ENCODE measurements around the gene CLEC2D.
"Not testable (repeated sequence)": the region's sequence is repeated elsewhere in the genome, so short reads cannot be mapped to it uniquely, and the experiment has no call there.

Gene CLEC2D

DNA sequence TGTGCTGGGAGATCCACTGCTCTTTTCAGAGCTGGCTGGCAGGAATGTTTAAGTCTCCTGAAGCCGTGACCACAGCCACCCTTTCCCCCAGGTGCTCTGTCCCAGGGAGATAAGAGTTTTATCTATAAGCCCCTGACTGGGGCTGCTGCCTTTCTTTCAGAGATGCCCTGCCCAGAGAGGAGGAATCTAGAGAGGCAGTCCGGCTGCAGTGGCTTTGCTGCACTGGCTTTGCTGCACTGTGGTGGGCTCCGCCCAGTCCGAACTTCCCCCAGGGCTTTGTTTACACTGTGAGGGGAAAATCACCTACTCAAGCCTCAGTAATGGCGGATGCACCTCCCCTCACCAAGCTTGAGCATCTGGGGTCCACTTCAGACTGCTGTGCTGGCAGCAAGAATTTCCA, 15.9 kb downstream of the CLEC2D start:
- H3K36me3 ChIP-seq (ENCODE audit: control insufficient read depth, insufficient read depth, low read length); H2AFZ ChIP-seq; H3K4me2 ChIP-seq (ENCODE audit: low read length); H3K4me3 ChIP-seq (ENCODE audit: low read depth, low read length); H3K27ac ChIP-seq; H3K9me3 ChIP-seq (ENCODE audit: control insufficient read depth, low read length); H3K79me2 ChIP-seq; H3K27me3 ChIP-seq (ENCODE audit: control insufficient read depth, insufficient read depth, low read length); H3K9ac ChIP-seq; H3K4me1 ChIP-seq: not testable (repeated sequence)

GRCh38 chr12:9685915-9686314, 16.4 kb downstream of the CLEC2D start:
- TF ChIP-seq CTCF (IDR thresholded peaks at IDR 0.05): no peak

DNA sequence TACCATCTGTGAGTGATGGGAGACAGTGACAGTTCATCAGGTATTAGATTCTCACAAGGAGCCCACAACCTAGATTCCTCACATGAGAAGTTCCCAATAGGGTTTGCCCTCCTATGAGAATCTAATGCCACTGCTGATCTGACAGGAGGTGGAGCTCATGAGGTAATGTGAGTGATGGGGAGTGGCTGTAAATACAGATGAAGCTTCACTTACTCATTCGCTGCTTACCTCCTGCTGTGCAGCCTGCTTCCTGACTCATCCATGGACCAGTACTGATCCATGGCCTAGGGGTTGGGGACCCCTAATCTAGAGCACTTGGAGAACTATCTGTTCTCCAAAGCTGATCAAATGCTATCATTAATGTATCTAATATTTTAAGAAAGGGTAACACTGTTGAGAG, 17.7 kb downstream of the CLEC2D start:
- H3K36me3 ChIP-seq (ENCODE audit: control insufficient read depth, insufficient read depth, low read length): no peaks in the 10 kb centered on the region
- H3K4me3 ChIP-seq (ENCODE audit: low read depth, low read length): no peak overlapping the region
- TF ChIP-seq CTCF (IDR thresholded peaks at IDR 0.05): no peak

More at GRCh38 chr12:9685915-9686314, 16.4 kb downstream of the CLEC2D start:
- H3K4me3 ChIP-seq (ENCODE audit: low read depth, low read length): no peak overlapping the region
- no peak overlapping the region for H3K27ac ChIP-seq
- H3K27me3 ChIP-seq (ENCODE audit: control insufficient read depth, insufficient read depth, low read length): no peaks in the 10 kb centered on the region
- H3K9me3 ChIP-seq (ENCODE audit: control insufficient read depth, low read length): no peaks in the 10 kb centered on the region
- H3K9ac ChIP-seq: no peak overlapping the region
- H3K36me3 ChIP-seq (ENCODE audit: control insufficient read depth, insufficient read depth, low read length): no peaks in the 10 kb centered on the region
- H3K79me2 ChIP-seq: no peaks in the 10 kb centered on the region
- H3K4me1 ChIP-seq: no peaks in the 10 kb centered on the region
- H2AFZ ChIP-seq: no peak overlapping the region
- H3K4me2 ChIP-seq (ENCODE audit: low read length): no peak overlapping the region

DNA sequence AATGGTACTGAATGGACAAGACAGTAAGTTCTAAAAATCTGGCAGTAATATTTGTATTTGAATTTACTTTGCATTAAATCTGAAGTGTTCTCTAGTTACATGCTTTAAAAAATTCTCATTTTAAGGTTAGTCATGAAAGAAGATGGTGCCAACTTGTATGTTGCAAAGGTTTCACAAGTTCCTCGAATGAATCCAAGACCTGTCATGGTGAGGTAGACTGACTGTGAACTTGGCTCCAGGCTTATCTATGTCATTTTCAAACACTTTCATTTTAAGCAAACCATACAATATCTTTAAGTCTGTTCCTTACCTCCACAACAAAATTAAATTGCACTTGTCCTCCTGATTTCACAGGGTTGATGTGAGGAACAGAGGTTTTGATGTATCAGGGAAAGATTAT, 23.4 kb downstream of the CLEC2D start:
- Histone ChIP-seq H3K27ac (no peak overlapping the region), H3K4me3 (ENCODE audit: low read depth, low read length) (no peak overlapping the region), H3K9me3 (ENCODE audit: control insufficient read depth, low read length) (no peaks in the 10 kb centered on the region), H3K36me3 (ENCODE audit: control insufficient read depth, insufficient read depth, low read length) (no peaks in the 10 kb centered on the region), H3K79me2 (no peaks in the 10 kb centered on the region), H3K9ac (no peak overlapping the region), H3K4me2 (ENCODE audit: low read length) (no peak overlapping the region), H2AFZ (no peak overlapping the region), H3K4me1 (no peaks in the 10 kb centered on the region), H3K27me3 (ENCODE audit: control insufficient read depth, insufficient read depth, low read length) (no peaks in the 10 kb centered on the region)
- TF ChIP-seq CTCF (IDR thresholded peaks at IDR 0.05): no peak

More for the DNA sequence above, 17.7 kb downstream of the CLEC2D start:
- H3K9ac ChIP-seq: no peak overlapping the region
- H3K9me3 ChIP-seq (ENCODE audit: control insufficient read depth, low read length): no peaks in the 10 kb centered on the region
- no peak overlapping the region for H3K4me2 ChIP-seq (ENCODE audit: low read length)
- no peak overlapping the region for H2AFZ ChIP-seq
- H3K79me2 ChIP-seq: no peaks in the 10 kb centered on the region
- H3K4me1 ChIP-seq: no peaks in the 10 kb centered on the region
- H3K27ac ChIP-seq: no peak overlapping the region
- H3K27me3 ChIP-seq (ENCODE audit: control insufficient read depth, insufficient read depth, low read length): no peaks in the 10 kb centered on the region

DNA sequence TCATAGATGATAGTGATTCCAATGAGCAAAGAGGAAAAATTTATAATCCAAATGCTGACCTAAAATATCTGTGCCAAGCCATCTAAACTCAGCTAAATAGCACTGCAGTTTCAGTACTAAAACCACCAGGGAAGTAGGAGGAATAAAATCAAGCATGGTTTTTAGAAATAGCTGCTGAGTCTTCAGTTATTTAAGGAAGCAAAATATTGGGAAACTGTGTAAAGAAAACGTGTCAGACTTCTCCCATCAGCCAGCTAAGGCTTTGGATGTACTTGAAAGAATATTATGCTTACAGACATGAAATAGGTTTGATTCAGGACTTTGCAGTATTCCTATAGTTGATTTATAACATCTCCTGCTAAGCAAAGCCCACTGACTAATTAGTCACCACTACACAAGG, 24.7 kb downstream of the CLEC2D start:
- no peaks in the 10 kb centered on the region for H3K79me2 ChIP-seq
- no peaks in the 10 kb centered on the region for H3K36me3 ChIP-seq (ENCODE audit: control insufficient read depth, insufficient read depth, low read length)
- no peak overlapping the region for H3K4me2 ChIP-seq (ENCODE audit: low read length)
- H3K9me3 ChIP-seq (ENCODE audit: control insufficient read depth, low read length): no peaks in the 10 kb centered on the region
- H3K4me3 ChIP-seq (ENCODE audit: low read depth, low read length): no peak overlapping the region
- no peak overlapping the region for H2AFZ ChIP-seq
- H3K4me1 ChIP-seq: no peaks in the 10 kb centered on the region
- no peaks in the 10 kb centered on the region for H3K27me3 ChIP-seq (ENCODE audit: control insufficient read depth, insufficient read depth, low read length)
- no peak overlapping the region for H3K9ac ChIP-seq
- no peak overlapping the region for H3K27ac ChIP-seq
- no peak for TF ChIP-seq CTCF (IDR thresholded peaks at IDR 0.05)

DNA sequence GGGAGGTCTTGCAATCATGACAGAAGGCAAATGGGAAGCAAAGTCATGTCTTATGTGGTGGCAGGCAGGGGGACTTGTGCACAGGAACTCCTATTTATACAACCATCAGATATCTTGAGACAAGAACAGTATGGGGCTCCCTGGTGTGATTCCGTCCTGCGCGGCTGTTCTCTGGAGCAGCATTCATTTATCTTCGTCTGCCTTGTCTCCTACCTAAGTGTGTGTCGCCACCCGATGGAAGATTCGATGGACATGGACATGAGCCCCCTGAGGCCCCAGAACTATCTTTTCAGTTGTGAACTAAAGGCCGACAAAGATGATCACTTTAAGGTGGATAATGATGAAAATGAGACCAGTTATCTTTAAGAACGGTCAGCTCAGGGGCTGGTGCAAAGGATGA, 25.6 kb downstream of the CLEC2D start:
- not testable (repeated sequence) for H3K27me3 ChIP-seq (ENCODE audit: control insufficient read depth, insufficient read depth, low read length); H3K9ac ChIP-seq; H3K4me3 ChIP-seq (ENCODE audit: low read depth, low read length); H2AFZ ChIP-seq; H3K36me3 ChIP-seq (ENCODE audit: control insufficient read depth, insufficient read depth, low read length); H3K4me1 ChIP-seq; H3K27ac ChIP-seq; H3K79me2 ChIP-seq; H3K4me2 ChIP-seq (ENCODE audit: low read length); H3K9me3 ChIP-seq (ENCODE audit: control insufficient read depth, low read length)

GRCh38 chr12:9695661-9696060, 26.1 kb downstream of the CLEC2D start:
- H3K4me2 ChIP-seq (ENCODE audit: low read length); H3K4me1 ChIP-seq; H2AFZ ChIP-seq; H3K79me2 ChIP-seq; H3K27me3 ChIP-seq (ENCODE audit: control insufficient read depth, insufficient read depth, low read length); H3K9me3 ChIP-seq (ENCODE audit: control insufficient read depth, low read length); H3K4me3 ChIP-seq (ENCODE audit: low read depth, low read length); H3K27ac ChIP-seq; H3K36me3 ChIP-seq (ENCODE audit: control insufficient read depth, insufficient read depth, low read length); H3K9ac ChIP-seq: not testable (repeated sequence)

Measured in parathyroid adenoma (tissue), 2 donors.